Measurements from ENCODE around the gene ARAF.
"Not testable (repeated sequence)": the region's sequence is repeated elsewhere in the genome, so short reads cannot be mapped to it uniquely, and the experiment has no call there.

ARAF gene

GRCh38 chrX:47595716-47596251 is 34.8 kb downstream of the ARAF start:
- no peak overlapping the region for H3K4me3 ChIP-seq (ENCODE audit: low read depth, low read length)
- no peak for DNase-seq (ENCODE audit: low read depth)
- TF ChIP-seq CTCF (IDR thresholded peaks at IDR 0.05; ENCODE audit: insufficient read depth, low read depth, low read length, missing control alignments): no peak

- TF ChIP-seq CTCF (IDR thresholded peaks at IDR 0.05; ENCODE audit: insufficient read depth, low read depth, low read length, missing control alignments): no peak
- no peak for DNase-seq (ENCODE audit: low read depth)
- H3K4me3 ChIP-seq (ENCODE audit: low read depth, low read length): no peak overlapping the region
Observed at GRCh38 chrX:47596256-47596655, 35.3 kb downstream of the ARAF start.

GRCh38 chrX:47597222-47597621 is 36.2 kb downstream of the ARAF start:
- DNase-seq (ENCODE audit: low read depth): no peak
- TF ChIP-seq CTCF (IDR thresholded peaks at IDR 0.05; ENCODE audit: insufficient read depth, low read depth, low read length, missing control alignments): no peak
- H3K4me3 ChIP-seq (ENCODE audit: low read depth, low read length): no peak overlapping the region

- not testable (repeated sequence) for H3K4me3 ChIP-seq (ENCODE audit: low read depth, low read length); DNase-seq (ENCODE audit: low read depth)
Observed at GRCh38 chrX:47603125-47603524, 42.1 kb downstream of the ARAF start.

- TF ChIP-seq CTCF (IDR thresholded peaks at IDR 0.05; ENCODE audit: insufficient read depth, low read depth, low read length, missing control alignments): no peak
- no peak for DNase-seq (ENCODE audit: low read depth)
- H3K4me3 ChIP-seq (ENCODE audit: low read depth, low read length): no peak overlapping the region
Observed at GRCh38 chrX:47605024-47605423, 44.0 kb downstream of the ARAF start.

- DNase-seq (ENCODE audit: low read depth): no peak
- no peak overlapping the region for H3K4me3 ChIP-seq (ENCODE audit: low read depth, low read length)
- TF ChIP-seq CTCF (IDR thresholded peaks at IDR 0.05; ENCODE audit: insufficient read depth, low read depth, low read length, missing control alignments): no peak
Observed at GRCh38 chrX:47607091-47607490, 46.1 kb downstream of the ARAF start.

GRCh38 chrX:47608130-47608810 is 47.3 kb downstream of the ARAF start:
- H3K4me3 ChIP-seq (ENCODE audit: low read depth, low read length): no peak overlapping the region
- no peak for TF ChIP-seq CTCF (IDR thresholded peaks at IDR 0.05; ENCODE audit: insufficient read depth, low read depth, low read length, missing control alignments)
- no peak for DNase-seq (ENCODE audit: low read depth)
